Stimulated activated CD4-positive, alpha-beta T cell treated with anti-CD3 and anti-CD28 coated beads, Interleukin-4, amount 100 ng/mL, for 4 hours (primary cell): Measurements from ENCODE around the gene CERS6.

Experiments
- DNase-seq, 2 experiments: peaks; one replicate each; pipeline ENCODE4 v3.0.0-alpha.2; 2020

The CERS6 gene

GRCh38 chr2:168679081-168679480 lies 223.0 kb downstream of the CERS6 start:
- DNase-seq = no peak

- no peak for DNase-seq
These were observed 223.8 kb downstream of the CERS6 start for GRCh38 chr2:168679741-168680310.

- no peak for DNase-seq
These were observed 227.9 kb downstream of the CERS6 start for GRCh38 chr2:168683996-168684395.

- DNase-seq = no peak
These were observed 229.0 kb downstream of the CERS6 start for GRCh38 chr2:168684921-168685599.

- DNase-seq = no peak
These were observed 229.8 kb downstream of the CERS6 start for GRCh38 chr2:168685600-168686451.

- DNase-seq = no peak
These were observed 230.6 kb downstream of the CERS6 start for GRCh38 chr2:168686452-168687191.

GRCh38 chr2:168687314-168687713 lies 231.2 kb downstream of the CERS6 start:
- no peak for DNase-seq

- DNase-seq = no peak
These were observed 234.4 kb downstream of the CERS6 start for GRCh38 chr2:168690381-168690885.

- DNase-seq = no peak
These were observed 235.1 kb downstream of the CERS6 start for GRCh38 chr2:168691221-168691620.

GRCh38 chr2:168692132-168692744 lies 236.2 kb downstream of the CERS6 start:
- no peak for DNase-seq

GRCh38 chr2:168694173-168694572 lies 238.1 kb downstream of the CERS6 start:
- DNase-seq = no peak

GRCh38 chr2:168694866-168695265 lies 238.8 kb downstream of the CERS6 start:
- no peak for DNase-seq

GRCh38 chr2:168697668-168698121 lies 241.6 kb downstream of the CERS6 start:
- DNase-seq = no peak

GRCh38 chr2:168698969-168699368 lies 242.9 kb downstream of the CERS6 start:
- DNase-seq = no peak

GRCh38 chr2:168699844-168700417 lies 243.9 kb downstream of the CERS6 start:
- DNase-seq = no peak

- no peak for DNase-seq
These were observed 244.7 kb downstream of the CERS6 start for GRCh38 chr2:168700615-168701245.

- no peak for DNase-seq
These were observed 246.5 kb downstream of the CERS6 start for GRCh38 chr2:168702579-168702978.

GRCh38 chr2:168703926-168704325 lies 247.9 kb downstream of the CERS6 start:
- no peak for DNase-seq

- no peak for DNase-seq
These were observed 249.7 kb downstream of the CERS6 start for GRCh38 chr2:168705534-168706470.

GRCh38 chr2:168706806-168707205 lies 250.7 kb downstream of the CERS6 start:
- DNase-seq = no peak
